Measurements from ENCODE around the gene TADA3.

The TADA3 gene

DNA sequence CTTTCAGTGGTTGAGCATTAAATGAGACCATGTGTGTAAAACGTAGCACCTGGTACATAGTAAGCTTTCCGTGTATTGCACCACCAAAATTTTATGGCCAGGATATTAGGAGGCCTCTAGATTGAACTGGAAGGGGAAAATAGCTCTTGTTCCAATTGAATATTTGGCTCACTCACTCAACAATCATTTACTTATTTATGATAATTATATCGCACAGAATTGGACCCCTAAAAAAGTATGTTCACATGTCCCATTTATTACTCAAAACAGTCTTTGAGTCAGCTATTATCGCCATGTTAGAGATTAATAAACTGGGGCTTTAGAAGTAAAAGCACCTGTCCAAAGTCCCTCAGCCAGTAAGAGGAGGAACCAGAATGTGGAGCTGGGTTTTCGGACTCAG lies 12.7 kb upstream of the TADA3 start:
- H3K79me2 ChIP-seq (ENCODE audit: low read length) = no peaks in the 10 kb centered on the region
- H4K20me1 ChIP-seq (ENCODE audit: insufficient read depth, low read length) = no peaks in the 10 kb centered on the region
- no peaks in the 10 kb centered on the region for H3K9me2 ChIP-seq (replicated peaks; ENCODE audit: insufficient read depth, low read length)
- no peaks in the 10 kb centered on the region for H3K9me3 ChIP-seq (replicated peaks; ENCODE audit: insufficient read depth, low read length)
- DNase-seq = no peak
- H3K27ac ChIP-seq (ENCODE audit: low read length) = no peak overlapping the region
- H3K36me3 ChIP-seq (replicated peaks; ENCODE audit: insufficient read depth, low read length) = peaks cover 20% of the 10 kb centered on the region; the same call in 1 of the 2 replicates
- no peak overlapping the region for H2AFZ ChIP-seq (ENCODE audit: low read length)
- no peaks in the 10 kb centered on the region for H3K4me1 ChIP-seq (ENCODE audit: low read length)
- H3F3A ChIP-seq (ENCODE audit: insufficient read depth, low read length) = peaks cover 11% of the 10 kb centered on the region; the same call in 1 of the 2 replicates
- H3K4me2 ChIP-seq (ENCODE audit: low read depth, low read length) = no peak overlapping the region
- TF ChIP-seq, protein P1, sequence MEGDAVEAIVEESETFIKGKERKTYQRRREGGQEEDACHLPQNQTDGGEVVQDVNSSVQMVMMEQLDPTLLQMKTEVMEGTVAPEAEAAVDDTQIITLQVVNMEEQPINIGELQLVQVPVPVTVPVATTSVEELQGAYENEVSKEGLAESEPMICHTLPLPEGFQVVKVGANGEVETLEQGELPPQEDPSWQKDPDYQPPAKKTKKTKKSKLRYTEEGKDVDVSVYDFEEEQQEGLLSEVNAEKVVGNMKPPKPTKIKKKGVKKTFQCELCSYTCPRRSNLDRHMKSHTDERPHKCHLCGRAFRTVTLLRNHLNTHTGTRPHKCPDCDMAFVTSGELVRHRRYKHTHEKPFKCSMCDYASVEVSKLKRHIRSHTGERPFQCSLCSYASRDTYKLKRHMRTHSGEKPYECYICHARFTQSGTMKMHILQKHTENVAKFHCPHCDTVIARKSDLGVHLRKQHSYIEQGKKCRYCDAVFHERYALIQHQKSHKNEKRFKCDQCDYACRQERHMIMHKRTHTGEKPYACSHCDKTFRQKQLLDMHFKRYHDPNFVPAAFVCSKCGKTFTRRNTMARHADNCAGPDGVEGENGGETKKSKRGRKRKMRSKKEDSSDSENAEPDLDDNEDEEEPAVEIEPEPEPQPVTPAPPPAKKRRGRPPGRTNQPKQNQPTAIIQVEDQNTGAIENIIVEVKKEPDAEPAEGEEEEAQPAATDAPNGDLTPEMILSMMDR (IDR thresholded peaks at IDR 0.05; ENCODE audit: low read length) = no peak
- TF ChIP-seq EZH2phosphoT487 (IDR thresholded peaks at IDR 0.05; ENCODE audit: low read length) = no peak
- no peak for TF ChIP-seq EZH2 (optimal IDR thresholded peaks at IDR 0.05; ENCODE audit: low read depth, low read length)
- H3K27me3 ChIP-seq (replicated peaks; ENCODE audit: insufficient read depth, low read length) = no peaks in the 10 kb centered on the region
- no peak overlapping the region for H3K9ac ChIP-seq (ENCODE audit: low read length)
- H3K4me3 ChIP-seq (ENCODE audit: low read length) = no peak overlapping the region

DNA sequence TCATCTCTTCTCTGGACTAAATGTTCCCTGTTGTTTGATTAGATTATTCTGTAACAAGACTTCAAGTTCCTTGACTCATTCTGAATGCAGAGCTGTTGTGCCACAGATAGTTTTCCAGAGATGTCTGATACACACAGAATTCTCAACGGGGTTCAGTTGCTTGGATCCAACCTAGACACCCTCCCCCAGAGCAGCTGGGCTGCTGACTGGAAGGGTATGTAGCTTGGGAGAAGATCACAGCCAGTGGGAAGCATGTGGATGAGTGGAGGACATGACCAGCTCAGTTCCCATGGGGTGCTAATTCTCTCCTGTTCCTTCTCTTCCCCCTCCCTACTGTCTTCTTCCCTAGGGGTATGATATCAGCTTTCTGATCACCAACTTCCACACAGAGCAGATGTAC lies 11.2 kb upstream of the TADA3 start:
- Histone ChIP-seq H2AFZ (ENCODE audit: low read length) (no peak overlapping the region), H3K27me3 (replicated peaks; ENCODE audit: insufficient read depth, low read length) (no peaks in the 10 kb centered on the region), H3K4me2 (ENCODE audit: low read depth, low read length) (no peak overlapping the region), H3F3A (ENCODE audit: insufficient read depth, low read length) (peaks cover 3% of the 10 kb centered on the region; the same call in 1 of the 2 replicates), H3K4me1 (ENCODE audit: low read length) (no peaks in the 10 kb centered on the region), H3K36me3 (replicated peaks; ENCODE audit: insufficient read depth, low read length) (peaks cover 25% of the 10 kb centered on the region), H3K9ac (ENCODE audit: low read length) (no peak overlapping the region), H3K9me3 (replicated peaks; ENCODE audit: insufficient read depth, low read length) (no peaks in the 10 kb centered on the region), H4K20me1 (ENCODE audit: insufficient read depth, low read length) (no peaks in the 10 kb centered on the region), H3K4me3 (ENCODE audit: low read length) (no peak overlapping the region), H3K79me2 (ENCODE audit: low read length) (no peaks in the 10 kb centered on the region; the same call in 1 of the 2 replicates), H3K27ac (ENCODE audit: low read length) (no peak overlapping the region), H3K9me2 (replicated peaks; ENCODE audit: insufficient read depth, low read length) (no peaks in the 10 kb centered on the region)
- TF ChIP-seq, protein P1 (IDR thresholded peaks at IDR 0.05; ENCODE audit: low read length) = no peak
- TF ChIP-seq EZH2 (optimal IDR thresholded peaks at IDR 0.05; ENCODE audit: low read depth, low read length) = no peak
- no peak for TF ChIP-seq EZH2phosphoT487 (IDR thresholded peaks at IDR 0.05; ENCODE audit: low read length)
- DNase-seq = no peak

DNA sequence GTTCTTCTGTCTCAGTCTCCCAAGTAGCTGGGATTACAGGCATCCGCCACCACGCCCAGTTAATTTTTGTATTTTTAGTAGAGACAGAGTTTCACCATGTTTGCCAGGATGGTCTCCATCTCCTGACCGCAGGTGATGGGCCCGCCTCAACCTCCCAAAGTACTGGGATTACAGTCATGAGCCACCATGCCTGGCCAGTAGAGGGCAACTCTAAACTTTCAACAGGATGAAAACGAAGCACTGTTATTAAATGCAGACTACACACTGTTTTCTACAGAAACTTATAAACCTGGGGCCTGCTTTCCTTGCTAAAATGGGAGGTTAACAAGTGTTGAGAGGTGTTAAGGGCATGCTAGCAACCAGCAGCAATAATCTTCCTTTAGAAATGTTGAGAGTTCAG lies 8.3 kb upstream of the TADA3 start:
- TF ChIP-seq EZH2phosphoT487 (IDR thresholded peaks at IDR 0.05; ENCODE audit: low read length) = no peak
- TF ChIP-seq EZH2 (optimal IDR thresholded peaks at IDR 0.05; ENCODE audit: low read depth, low read length) = no peak
- TF ChIP-seq, protein P1 (IDR thresholded peaks at IDR 0.05; ENCODE audit: low read length) = no peak; the same call in 1 of the 2 replicates
- H2AFZ ChIP-seq (ENCODE audit: low read length) = no peak overlapping the region
- no peaks in the 10 kb centered on the region for H4K20me1 ChIP-seq (ENCODE audit: insufficient read depth, low read length)
- no peak overlapping the region for H3K9ac ChIP-seq (ENCODE audit: low read length)
- H3F3A ChIP-seq (ENCODE audit: insufficient read depth, low read length) = no peaks in the 10 kb centered on the region
- no peak overlapping the region for H3K4me2 ChIP-seq (ENCODE audit: low read depth, low read length)
- peaks cover 32% of the 10 kb centered on the region for H3K36me3 ChIP-seq (replicated peaks; ENCODE audit: insufficient read depth, low read length)
- no peak overlapping the region for H3K4me3 ChIP-seq (ENCODE audit: low read length)
- no peaks in the 10 kb centered on the region for H3K9me2 ChIP-seq (replicated peaks; ENCODE audit: insufficient read depth, low read length)
- no peak overlapping the region for H3K27ac ChIP-seq (ENCODE audit: low read length)
- H3K9me3 ChIP-seq (replicated peaks; ENCODE audit: insufficient read depth, low read length) = no peaks in the 10 kb centered on the region
- H3K27me3 ChIP-seq (replicated peaks; ENCODE audit: insufficient read depth, low read length) = no peaks in the 10 kb centered on the region
- peaks cover 27% of the 10 kb centered on the region for H3K79me2 ChIP-seq (ENCODE audit: low read length)
- no peaks in the 10 kb centered on the region for H3K4me1 ChIP-seq (ENCODE audit: low read length)
- DNase-seq = no peak

Data from MM.1S (cell line).